Fibroblast of the aortic adventitia (primary cell): ENCODE data around the gene CYTH4. TPM values are rescaled to one million over a fixed set of nuclear protein-coding genes. Genes with fewer than 3 reads are reported as not detected.
A peak's percentile ranks its signal among the peaks of the same experiment; 100 is the strongest.

Experiments
- DNase-seq: peaks from one replicate; pipeline ENCODE4 v3.0.0-alpha.2; 2010; ENCODE audit warnings: low read depth
- H3K4me3 ChIP-seq: 2 replicates; pipeline ENCODE4 v1.5.1; 2011; ENCODE audit warnings: low read depth, mild to moderate bottlenecking, control low read depth, low read length, moderate library complexity
- CTCF ChIP-seq: IDR thresholded peaks from 2 replicates; pipeline ENCODE4 v1.5.1; 2011; ENCODE audit warnings: mild to moderate bottlenecking, low read length, control low read depth, inconsistent platforms; ENCODE audit not compliant: insufficient read depth
- total RNA-seq: library from RNA; depleted of rRNA; stranded (reverse); fragments of >200 nt; gene quantifications from 2 replicates; pipeline ENCODE4 v1.2.3, GENCODE V29; 2012; ENCODE audit warnings: low replicate concordance

Gene CYTH4
- total RNA-seq, 1 donor = 0.72 TPM

GRCh38 chr22:37267135-37267587 lies 15.1 kb upstream of the CYTH4 start:
- peak; percentile 30 for DNase-seq
- peak; percentile 91 for TF ChIP-seq CTCF
- H3K4me3 ChIP-seq = peak overlapping the region; percentile 58

GRCh38 chr22:37267661-37268413 lies 14.5 kb upstream of the CYTH4 start:
- DNase-seq = no peak
- TF ChIP-seq CTCF = no peak
- H3K4me3 ChIP-seq = no peak overlapping the region

GRCh38 chr22:37269936-37270678 lies 12.2 kb upstream of the CYTH4 start:
- no peak for TF ChIP-seq CTCF
- H3K4me3 ChIP-seq = no peak overlapping the region
- no peak for DNase-seq

GRCh38 chr22:37270928-37271650 lies 11.2 kb upstream of the CYTH4 start:
- H3K4me3 ChIP-seq = no peak overlapping the region
- peak; percentile 42 for DNase-seq

GRCh38 chr22:37273126-37273845 lies 9.0 kb upstream of the CYTH4 start:
- no peak overlapping the region for H3K4me3 ChIP-seq
- DNase-seq = peak; percentile 70
- TF ChIP-seq CTCF = no peak

More at GRCh38 chr22:37270928-37271650, 11.2 kb upstream of the CYTH4 start:
- no peak for TF ChIP-seq CTCF

- no peak for TF ChIP-seq CTCF
- H3K4me3 ChIP-seq = no peak overlapping the region
- no peak for DNase-seq
These were observed 8.5 kb upstream of the CYTH4 start for GRCh38 chr22:37273846-37274225.
